PC-3 (cell line): ENCODE results near the gene CHD2. TPM values are rescaled to one million over a fixed set of nuclear protein-coding genes. Genes with fewer than 3 reads are reported as not detected.

Experiments used
- ATAC-seq: fragments of 200-7000 bp; cut with Tn5 transposase; 2 replicates; pipeline ENCODE4 v1.9.1; 2020; ENCODE audit warnings: mild to moderate bottlenecking, moderate library complexity
- BruUV-seq: library from RNA; stranded (reverse); fragments of 400-500 nt; replicated peaks from 2 replicates; lab custom pipeline; 2021; lab: Mats Ljungman, UMichigan
- CTCF ChIA-PET: fragments of 300-600 bp; sonication (Branson Sonifier 250); formaldehyde crosslinking; loops from one replicate; lab custom pipeline; 2022; ENCODE audit warnings: antibody characterized with exemption; lab: Charles Lee
- POLR2A ChIA-PET: fragments of 300-600 bp; sonication (Branson Sonifier 250); formaldehyde crosslinking; loops from one replicate; lab custom pipeline; 2022; ENCODE audit warnings: antibody characterized with exemption; ENCODE audit not compliant: unreplicated experiment; lab: Charles Lee
- DNase-seq: peaks from one replicate; pipeline ENCODE4 v3.0.0-alpha.2; 2015
- H2AFZ ChIP-seq: fragments of 300-600 bp; sonication (generic); 2 replicates; pipeline ENCODE4 v1.6.0; 2016; ENCODE audit warnings: antibody characterized with exemption, low read length
- H3F3A ChIP-seq: fragments of 300-600 bp; sonication (generic); one replicate; pipeline ENCODE4 v1.6.0; 2017; ENCODE audit warnings: antibody characterized with exemption, low read length, control low read depth, mild to moderate bottlenecking; ENCODE audit not compliant: unreplicated experiment
- H3K27ac ChIP-seq: fragments of 300-600 bp; sonication (generic); 2 replicates; pipeline ENCODE4 v1.5.1; 2016; ENCODE audit warnings: mild to moderate bottlenecking, low read length
- H3K27me3 ChIP-seq: fragments of 300-600 bp; sonication (generic); 2 replicates; pipeline ENCODE4 v1.6.1; 2016; ENCODE audit warnings: low read length, mixed read lengths
- H3K36me3 ChIP-seq: fragments of 300-600 bp; sonication (generic); 2 replicates; pipeline ENCODE4 v1.6.1; 2016; ENCODE audit warnings: low read depth, mixed run types, low read length, mixed read lengths
- H3K4me1 ChIP-seq: fragments of 300-600 bp; sonication (generic); 2 replicates; pipeline ENCODE4 v1.5.1; 2016; ENCODE audit warnings: low read length; ENCODE audit not compliant: insufficient read depth
- H3K4me2 ChIP-seq: fragments of 300-600 bp; sonication (generic); 2 replicates; pipeline ENCODE4 v1.6.0; 2016; ENCODE audit warnings: low read length
- H3K4me3 ChIP-seq: fragments of 300-600 bp; sonication (generic); 2 replicates; pipeline ENCODE4 v1.5.1; 2016; ENCODE audit warnings: mild to moderate bottlenecking, low read length, mixed read lengths
- H3K79me2 ChIP-seq: fragments of 300-600 bp; sonication (generic); 2 replicates; pipeline ENCODE4 v1.6.1; 2017; ENCODE audit warnings: low read length, mixed read lengths
- H3K9ac ChIP-seq: fragments of 300-600 bp; sonication (generic); 2 replicates; pipeline ENCODE4 v1.6.0; 2016; ENCODE audit warnings: mild to moderate bottlenecking, low read length
- H3K9me2 ChIP-seq: fragments of 300-600 bp; sonication (generic); replicated peaks from 2 replicates; pipeline ENCODE4 v1.6.1; 2016; ENCODE audit warnings: mixed run types, low read length, mixed read lengths
- H3K9me3 ChIP-seq: fragments of 300-600 bp; sonication (generic); 2 replicates; pipeline ENCODE4 v1.6.1; 2016; ENCODE audit warnings: low read length, mixed read lengths
- H4K20me1 ChIP-seq: fragments of 300-600 bp; sonication (generic); 2 replicates; pipeline ENCODE4 v1.6.1; 2016; ENCODE audit warnings: low read length, mixed read lengths
- EZH2 ChIP-seq: fragments of 300-600 bp; sonication (generic); IDR thresholded peaks from one replicate; pipeline ENCODE4 v1.6.1; 2017; ENCODE audit warnings: antibody characterized with exemption, mild to moderate bottlenecking, low read length; ENCODE audit not compliant: unreplicated experiment
- EZH2phosphoT487 ChIP-seq: fragments of 300-600 bp; sonication (generic); IDR thresholded peaks from 2 replicates; pipeline ENCODE4 v1.6.1; 2018; ENCODE audit warnings: mild to moderate bottlenecking, antibody characterized with exemption, low read length, borderline replicate concordance
- intact Hi-C: fragments of 100-400 bp; cut with micrococcal nuclease; formaldehyde crosslinking; loops from 2 replicates; pipeline ENCODE4 v1.9.0; 2023
- total RNA-seq: library from RNA; depleted of rRNA; stranded (reverse); fragments of >200 nt; gene quantifications from 2 replicates; pipeline ENCODE4 v1.2.3, GENCODE V29; 2014
- TF ChIP-seq, protein P1 (sequence below): fragments of 300-600 bp; sonication (generic); conservative IDR thresholded peaks from 2 replicates; pipeline ENCODE4 v1.5.1; 2017; ENCODE audit warnings: antibody characterized with exemption, low read depth, mild to moderate bottlenecking, low read length

The CHD2 gene
- total RNA-seq, 1 experiment from 2014 or later, result 42.7 TPM

- ChIA-PET POLR2A (no interaction called here), CTCF (no interaction called here)
- Histone ChIP-seq H3K4me2 (no peak overlapping the region), H3K9ac (no peak overlapping the region), H3K27ac (no peak overlapping the region), H3K4me3 (no peak overlapping the region), H3K36me3 (peaks cover 80% of the 10 kb centered on the region), H3K4me1 (peaks cover 20% of the 10 kb centered on the region), H4K20me1 (no peaks in the 10 kb centered on the region), H3K9me3 (no peaks in the 10 kb centered on the region), H3K9me2 (no peaks in the 10 kb centered on the region), H2AFZ (no peak overlapping the region), H3F3A (no peaks in the 10 kb centered on the region), H3K79me2 (peaks cover 63% of the 10 kb centered on the region), H3K27me3 (no peaks in the 10 kb centered on the region)
- BruUV-seq, result no TSS peak
- DNase-seq (no peak), ATAC-seq (no peak)
- intact Hi-C loops, result no loop called here
- no peak for TF ChIP-seq EZH2
- TF ChIP-seq, protein P1, sequence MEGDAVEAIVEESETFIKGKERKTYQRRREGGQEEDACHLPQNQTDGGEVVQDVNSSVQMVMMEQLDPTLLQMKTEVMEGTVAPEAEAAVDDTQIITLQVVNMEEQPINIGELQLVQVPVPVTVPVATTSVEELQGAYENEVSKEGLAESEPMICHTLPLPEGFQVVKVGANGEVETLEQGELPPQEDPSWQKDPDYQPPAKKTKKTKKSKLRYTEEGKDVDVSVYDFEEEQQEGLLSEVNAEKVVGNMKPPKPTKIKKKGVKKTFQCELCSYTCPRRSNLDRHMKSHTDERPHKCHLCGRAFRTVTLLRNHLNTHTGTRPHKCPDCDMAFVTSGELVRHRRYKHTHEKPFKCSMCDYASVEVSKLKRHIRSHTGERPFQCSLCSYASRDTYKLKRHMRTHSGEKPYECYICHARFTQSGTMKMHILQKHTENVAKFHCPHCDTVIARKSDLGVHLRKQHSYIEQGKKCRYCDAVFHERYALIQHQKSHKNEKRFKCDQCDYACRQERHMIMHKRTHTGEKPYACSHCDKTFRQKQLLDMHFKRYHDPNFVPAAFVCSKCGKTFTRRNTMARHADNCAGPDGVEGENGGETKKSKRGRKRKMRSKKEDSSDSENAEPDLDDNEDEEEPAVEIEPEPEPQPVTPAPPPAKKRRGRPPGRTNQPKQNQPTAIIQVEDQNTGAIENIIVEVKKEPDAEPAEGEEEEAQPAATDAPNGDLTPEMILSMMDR, result no peak
- no peak for TF ChIP-seq EZH2phosphoT487
These were observed 28.9 kb downstream of the CHD2 start for GRCh38 chr15:92929002-92929401.

GRCh38 chr15:92930054-92930621, 30.0 kb downstream of the CHD2 start:
- H3K9ac ChIP-seq, result no peak overlapping the region
- H3K9me3 ChIP-seq, result no peaks in the 10 kb centered on the region
- intact Hi-C loops, result no loop called here
- H3K79me2 ChIP-seq, result peaks cover 61% of the 10 kb centered on the region
- peaks cover 76% of the 10 kb centered on the region for H3K36me3 ChIP-seq
- H4K20me1 ChIP-seq, result no peaks in the 10 kb centered on the region
- no peaks in the 10 kb centered on the region for H3K27me3 ChIP-seq
- ATAC-seq, result no peak; the same call in 1 of the 2 replicates
- no peak overlapping the region for H2AFZ ChIP-seq
- no TSS peak for BruUV-seq
- H3K4me3 ChIP-seq, result no peak overlapping the region
- H3F3A ChIP-seq, result no peaks in the 10 kb centered on the region
- no peak for TF ChIP-seq EZH2
- no peak for TF ChIP-seq EZH2phosphoT487
- TF ChIP-seq, protein P1, result no peak
- ChIA-PET CTCF (no interaction called here), POLR2A (no interaction called here)
- peaks cover 20% of the 10 kb centered on the region for H3K4me1 ChIP-seq
- no peak overlapping the region for H3K4me2 ChIP-seq
- no peak for DNase-seq
- 0 out of 2 replicates have a peak overlapping the region, but pooled peaks have one; percentile 18 for H3K27ac ChIP-seq
- H3K9me2 ChIP-seq, result no peaks in the 10 kb centered on the region

DNA sequence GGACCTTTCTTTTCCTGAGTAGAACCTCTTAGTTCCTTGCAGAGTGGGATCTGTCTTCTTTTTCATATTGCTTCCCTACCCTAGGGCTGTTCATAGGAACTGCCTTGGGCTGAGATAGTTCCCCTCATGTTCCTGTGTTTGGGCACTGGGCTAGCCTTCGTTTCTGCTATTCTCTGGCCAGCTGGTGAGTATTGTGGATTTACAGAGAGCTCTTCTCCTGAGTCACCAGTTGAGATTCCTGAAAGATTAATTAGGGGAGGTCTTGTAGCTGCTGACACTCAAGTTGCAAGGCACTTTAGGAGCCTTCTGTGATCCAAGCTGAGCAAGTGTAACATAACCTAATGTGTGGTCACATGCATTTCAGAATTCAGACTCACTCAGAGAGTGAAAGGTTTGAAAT, 30.7 kb downstream of the CHD2 start:
- BruUV-seq, result no TSS peak
- no peaks in the 10 kb centered on the region for H3K27me3 ChIP-seq
- H3K27ac ChIP-seq, result 0 out of 2 replicates have a peak overlapping the region, but pooled peaks have one; percentile 18
- H3K79me2 ChIP-seq, result peaks cover 58% of the 10 kb centered on the region
- no peaks in the 10 kb centered on the region for H3K9me3 ChIP-seq
- H3K4me3 ChIP-seq, result no peak overlapping the region
- no peak overlapping the region for H3K4me2 ChIP-seq
- H3K9ac ChIP-seq, result no peak overlapping the region
- ChIA-PET POLR2A (no interaction called here), CTCF (no interaction called here)
- peak; percentile 63 for DNase-seq
- no peak overlapping the region for H2AFZ ChIP-seq
- peaks cover 20% of the 10 kb centered on the region for H3K4me1 ChIP-seq
- intact Hi-C loops, result no loop called here
- peaks cover 76% of the 10 kb centered on the region for H3K36me3 ChIP-seq
- H3K9me2 ChIP-seq, result no peaks in the 10 kb centered on the region
- peak; percentile 79 for ATAC-seq
- no peaks in the 10 kb centered on the region for H3F3A ChIP-seq
- no peak for TF ChIP-seq EZH2phosphoT487
- no peak for TF ChIP-seq EZH2
- TF ChIP-seq, protein P1, result no peak
- H4K20me1 ChIP-seq, result no peaks in the 10 kb centered on the region
